Endothelial cell of umbilical vein (primary cell): ENCODE results near the gene ZSCAN25.

Experiments used
- EZH2 ChIP-seq: IDR thresholded peaks from 2 replicates; pipeline ENCODE4 v1.6.1; 2012; ENCODE audit warnings: borderline replicate concordance, low read depth, mild to moderate bottlenecking, moderate library complexity, low read length, inconsistent platforms; ENCODE audit not compliant: severe bottlenecking
- FOS ChIP-seq: IDR thresholded peaks from 2 replicates; pipeline ENCODE4 v1.6.1; 2011; ENCODE audit warnings: mild to moderate bottlenecking, low read length, moderate library complexity, borderline replicate concordance; ENCODE audit not compliant: insufficient read depth
- GATA2 ChIP-seq: IDR thresholded peaks from 2 replicates; pipeline ENCODE4 v1.7.0; 2011; ENCODE audit warnings: low read depth, mild to moderate bottlenecking, moderate library complexity, mixed read lengths, low read length; ENCODE audit not compliant: insufficient read length, insufficient read depth
- JUN ChIP-seq: IDR thresholded peaks from 2 replicates; pipeline ENCODE4 v1.6.1; 2011; ENCODE audit warnings: borderline replicate concordance, low read depth; ENCODE audit not compliant: insufficient read length, insufficient read depth
- MYC ChIP-seq: IDR thresholded peaks from one replicate; pipeline ENCODE4 v1.6.1; 2011; ENCODE audit warnings: mild to moderate bottlenecking, low read depth, low read length
- POLR2A ChIP-seq: IDR thresholded peaks from 2 replicates; pipeline ENCODE4 v1.6.1; 2012; ENCODE audit warnings: low read depth, mild to moderate bottlenecking, control low read depth, low read length
- POLR2AphosphoS5 ChIP-seq: IDR thresholded peaks from 2 replicates; pipeline ENCODE4 v1.6.1; 2012; ENCODE audit warnings: low read depth, mild to moderate bottlenecking, control low read depth, low read length, moderate library complexity; ENCODE audit not compliant: insufficient read depth
- TF ChIP-seq, protein P1 (sequence below), 2 donors: IDR thresholded peaks; 1 replicate in 1 of 2; 2 replicates in 1 of 2; pipeline ENCODE4 v1.5.1; 2011; ENCODE audit warnings: low read length in 2 of 2, mild to moderate bottlenecking in 2 of 2, moderate library complexity in 2 of 2, control low read depth in 1 of 2, inconsistent platforms in 1 of 2, low read depth in 1 of 2; ENCODE audit not compliant: insufficient read depth in 1 of 2; ENCODE audit errors: extremely low read depth in 1 of 2
- TF ChIP-seq, protein P2 (sequence below): IDR thresholded peaks from 2 replicates; pipeline ENCODE4 v1.6.1; 2011; ENCODE audit not compliant: insufficient read depth, insufficient read length

DNA sequence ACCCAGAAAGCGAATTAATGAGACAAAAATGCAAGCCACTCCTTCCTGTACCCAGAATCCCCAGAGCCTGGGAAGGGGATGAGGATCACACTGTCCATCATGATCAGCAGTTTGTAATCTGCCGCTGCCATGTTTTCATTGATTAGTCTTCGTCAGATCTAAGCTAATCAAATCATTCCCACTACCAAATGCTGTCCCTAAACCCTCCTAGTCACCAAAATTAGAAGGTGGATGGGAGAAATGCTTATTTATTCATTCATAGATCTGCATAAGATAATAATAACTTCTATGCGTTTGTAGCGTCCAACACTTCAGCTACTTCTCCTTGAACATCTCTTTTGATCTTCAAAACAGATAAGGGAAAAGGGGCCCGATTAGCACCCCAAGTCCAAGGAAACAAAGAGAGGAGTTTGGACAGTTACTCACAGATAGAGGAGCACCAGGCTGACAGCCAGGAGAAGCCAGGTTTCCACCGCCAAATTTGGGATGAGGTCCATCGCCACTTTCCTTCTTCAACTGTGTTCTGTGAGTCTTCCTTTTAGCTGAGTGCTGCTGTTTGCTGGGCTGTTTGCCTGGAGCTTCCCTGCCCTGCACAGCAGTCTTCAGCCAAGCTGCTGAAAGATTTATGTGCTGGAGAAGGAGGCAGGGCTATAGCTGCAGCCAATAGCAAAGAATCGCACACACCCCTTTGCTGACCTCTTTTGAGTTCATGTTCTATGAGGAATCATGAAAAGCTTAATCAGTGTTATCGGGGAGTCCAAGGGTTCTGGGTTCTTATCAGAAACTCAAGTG, 62.9 kb downstream of the ZSCAN25 start, which contains the start of gene CYP3A5:
- TF ChIP-seq POLR2AphosphoS5, result no peak
- TF ChIP-seq, protein P1, sequence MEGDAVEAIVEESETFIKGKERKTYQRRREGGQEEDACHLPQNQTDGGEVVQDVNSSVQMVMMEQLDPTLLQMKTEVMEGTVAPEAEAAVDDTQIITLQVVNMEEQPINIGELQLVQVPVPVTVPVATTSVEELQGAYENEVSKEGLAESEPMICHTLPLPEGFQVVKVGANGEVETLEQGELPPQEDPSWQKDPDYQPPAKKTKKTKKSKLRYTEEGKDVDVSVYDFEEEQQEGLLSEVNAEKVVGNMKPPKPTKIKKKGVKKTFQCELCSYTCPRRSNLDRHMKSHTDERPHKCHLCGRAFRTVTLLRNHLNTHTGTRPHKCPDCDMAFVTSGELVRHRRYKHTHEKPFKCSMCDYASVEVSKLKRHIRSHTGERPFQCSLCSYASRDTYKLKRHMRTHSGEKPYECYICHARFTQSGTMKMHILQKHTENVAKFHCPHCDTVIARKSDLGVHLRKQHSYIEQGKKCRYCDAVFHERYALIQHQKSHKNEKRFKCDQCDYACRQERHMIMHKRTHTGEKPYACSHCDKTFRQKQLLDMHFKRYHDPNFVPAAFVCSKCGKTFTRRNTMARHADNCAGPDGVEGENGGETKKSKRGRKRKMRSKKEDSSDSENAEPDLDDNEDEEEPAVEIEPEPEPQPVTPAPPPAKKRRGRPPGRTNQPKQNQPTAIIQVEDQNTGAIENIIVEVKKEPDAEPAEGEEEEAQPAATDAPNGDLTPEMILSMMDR (IDR thresholded peaks at IDR 0.05; ENCODE audit: extremely low read depth in 1 of 2, insufficient read depth in 1 of 2, low read depth in 1 of 2, low read length in 2 of 2), result no peak
- TF ChIP-seq POLR2A, result no peak
- TF ChIP-seq GATA2, result no peak
- TF ChIP-seq EZH2, result no peak
- no peak for TF ChIP-seq MYC
- TF ChIP-seq, protein P2, sequence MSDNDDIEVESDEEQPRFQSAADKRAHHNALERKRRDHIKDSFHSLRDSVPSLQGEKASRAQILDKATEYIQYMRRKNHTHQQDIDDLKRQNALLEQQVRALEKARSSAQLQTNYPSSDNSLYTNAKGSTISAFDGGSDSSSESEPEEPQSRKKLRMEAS, result no peak
- no peak for TF ChIP-seq JUN
- TF ChIP-seq FOS, result no peak
